SK-N-SH (cell line): Measurements from ENCODE around the gene MN1. TPM values are rescaled to one million over a fixed set of nuclear protein-coding genes. Genes with fewer than 3 reads are reported as not detected.

Experiments
- CTCF ChIA-PET: fragments of 300-600, 350-600 bp; formaldehyde crosslinking; extraction: SDS; loops from one replicate; lab custom pipeline; 2021; lab: Yijun Ruan, JAX
- POLR2A ChIA-PET: fragments of 350-600 bp; sonication (Branson Sonifier 250); formaldehyde crosslinking; extraction: SDS; loops from one replicate; lab custom pipeline; 2020; ENCODE audit warnings: antibody characterized with exemption, inconsistent platforms; lab: Yijun Ruan, JAX
- DNase-seq: peaks from one replicate; pipeline ENCODE4 v3.0.0; 2012
- H2AFZ ChIP-seq: fragments of 200-600 bp; sonication (generic); 2 replicates; pipeline ENCODE4 v1.8.1; 2016; ENCODE audit warnings: antibody characterized with exemption, mild to moderate bottlenecking, low read depth
- H3F3A ChIP-seq: fragments of 200-600 bp; sonication (generic); replicated peaks from 2 replicates; pipeline ENCODE3; 2016; ENCODE audit warnings: antibody characterized with exemption, mild to moderate bottlenecking; ENCODE audit not compliant: insufficient read depth
- H3K27ac ChIP-seq, 2 experiments: fragments of 200-500 bp in 1 of 2; fragments of 200-600 bp in 1 of 2; sonication (Bioruptor generic) in 1 of 2; sonication (generic), shearing (Covaris generic) in 1 of 2; 2 replicates each; pipeline versions ENCODE4 v1.5.1 to v1.6.1; 2014 to 2016; ENCODE audit warnings: low read depth in 2 of 2, inconsistent platforms in 1 of 2, low read length in 1 of 2, mild to moderate bottlenecking in 1 of 2, mixed read lengths in 1 of 2
- H3K27me3 ChIP-seq: fragments of 200-600 bp; sonication (generic), shearing (Covaris generic); 2 replicates; pipeline ENCODE4 v1.6.1; 2016; ENCODE audit warnings: mixed run types; ENCODE audit not compliant: insufficient read depth
- H3K36me3 ChIP-seq, 2 experiments: fragments of 200-500 bp in 1 of 2; fragments of 200-600 bp in 1 of 2; sonication (Bioruptor generic) in 1 of 2; sonication (generic) in 1 of 2; replicated peaks in 1 of 2; 2 replicates each; pipeline versions ENCODE3 to v1.5.1; 2014 to 2016; ENCODE audit warnings: low read length in 1 of 2, mild to moderate bottlenecking in 1 of 2; ENCODE audit not compliant: insufficient read depth in 2 of 2, control insufficient read depth in 1 of 2
- H3K4me1 ChIP-seq, 2 experiments: fragments of 200-500 bp in 1 of 2; fragments of 200-600 bp in 1 of 2; sonication (Bioruptor generic) in 1 of 2; sonication (generic), shearing (Covaris generic) in 1 of 2; 2 replicates each; pipeline versions ENCODE4 v1.5.1 to v1.6.1; 2014 to 2016; ENCODE audit warnings: low read depth in 1 of 2, low read length in 1 of 2, mixed run types in 1 of 2; ENCODE audit not compliant: insufficient read depth in 2 of 2, control insufficient read depth in 1 of 2
- H3K4me2 ChIP-seq: fragments of 200-600 bp; sonication (generic), shearing (Covaris generic); 2 replicates; pipeline ENCODE4 v1.6.1; 2017; ENCODE audit warnings: mixed run types
- H3K4me3 ChIP-seq, 2 experiments: fragments of 200-500 bp in 1 of 2; fragments of 200-600 bp in 1 of 2; sonication (Bioruptor generic) in 1 of 2; sonication (generic), shearing (Covaris generic) in 1 of 2; 2 replicates each; pipeline versions ENCODE4 v1.5.1 to v1.8.1; 2014 to 2016; ENCODE audit warnings: low read depth in 2 of 2, inconsistent platforms in 1 of 2, low read length in 1 of 2, mild to moderate bottlenecking in 1 of 2, mixed read lengths in 1 of 2, moderate library complexity in 1 of 2
- H3K79me2 ChIP-seq: fragments of 200-600 bp; sonication (generic); 2 replicates; pipeline ENCODE4 v1.8.1; 2017; ENCODE audit warnings: mild to moderate bottlenecking; ENCODE audit not compliant: insufficient read depth
- H3K9ac ChIP-seq: fragments of 200-600 bp; sonication (generic); 2 replicates; pipeline ENCODE4 v1.6.1; 2017; ENCODE audit warnings: mixed run types
- H3K9me2 ChIP-seq: fragments of 200-600 bp; sonication (generic); 2 replicates; pipeline ENCODE4 v1.6.1; 2017; ENCODE audit warnings: mixed run types
- H3K9me3 ChIP-seq: fragments of 200-600 bp; sonication (generic); 2 replicates; pipeline ENCODE4 v1.6.1; 2017; ENCODE audit warnings: mixed run types, mild to moderate bottlenecking, moderate library complexity
- H4K20me1 ChIP-seq: fragments of 200-600 bp; sonication (generic); 2 replicates; pipeline ENCODE4 v1.6.1; 2017; ENCODE audit warnings: mild to moderate bottlenecking, mixed run types; ENCODE audit not compliant: insufficient read depth
- EP300 ChIP-seq, 2 experiments: IDR thresholded peaks; 2 replicates each; pipeline versions ENCODE4 v1.4.0 to v1.6.1; 2012; ENCODE audit warnings: borderline replicate concordance in 1 of 2, low read depth in 1 of 2, low read length in 1 of 2
- FOSL2 ChIP-seq: IDR thresholded peaks from 2 replicates; pipeline ENCODE4 v1.4.0; 2012; ENCODE audit warnings: low read depth, mild to moderate bottlenecking, moderate library complexity, borderline replicate concordance
- FOXM1 ChIP-seq: IDR thresholded peaks from 2 replicates; pipeline ENCODE4 v1.4.0; 2012; ENCODE audit warnings: low read depth, mild to moderate bottlenecking
- GATA2 ChIP-seq: sonication (generic); formaldehyde crosslinking; IDR thresholded peaks from 2 replicates; pipeline ENCODE4 v1.5.0; 2020; ENCODE audit warnings: mild to moderate bottlenecking, missing genetic modification reagents
- MEF2A ChIP-seq: IDR thresholded peaks from 2 replicates; pipeline ENCODE4 v1.4.0; 2012; ENCODE audit warnings: low read depth, borderline replicate concordance
- MXI1 ChIP-seq: IDR thresholded peaks from 2 replicates; pipeline ENCODE4 v1.6.1; 2012; ENCODE audit warnings: mild to moderate bottlenecking, low read depth, low read length, improper control_type of control experiment
- TAF1 ChIP-seq: IDR thresholded peaks from 2 replicates; pipeline ENCODE4 v1.6.1; 2012; ENCODE audit warnings: low read depth, mild to moderate bottlenecking, low read length, moderate library complexity, borderline replicate concordance
- TEAD4 ChIP-seq: IDR thresholded peaks from 2 replicates; pipeline ENCODE4 v1.4.0; 2012; ENCODE audit warnings: mild to moderate bottlenecking, borderline replicate concordance; ENCODE audit not compliant: insufficient read depth
- YY1 ChIP-seq: IDR thresholded peaks from 2 replicates; pipeline ENCODE4 v1.4.0; 2012; ENCODE audit warnings: low read depth, mild to moderate bottlenecking
- WGBS: methylation state at CpG from one replicate; pipeline ENCODE4 v1.1.6; 2017; ENCODE audit warnings: low lambda C conversion rate; 5-methylcytosine and 5-hydroxymethylcytosine counted together
- polyA plus RNA-seq, 3 experiments: library from polyadenylated mRNA; depleted of rRNA; stranded (reverse); fragments of >200 nt; gene quantifications; 2 replicates each; pipeline ENCODE4 v1.2.3, GENCODE V29; 2012
- TF ChIP-seq, protein P1 (sequence below): fragments of 150-350 bp; IDR thresholded peaks from 2 replicates; pipeline ENCODE4 v1.6.1; 2016; ENCODE audit warnings: mild to moderate bottlenecking, low read depth, low read length
- TF ChIP-seq, protein P2 (sequence below): IDR thresholded peaks from 2 replicates; pipeline ENCODE4; 2012
- TF ChIP-seq, protein P3 (sequence below): fragments of 200-600 bp; sonication (generic); IDR thresholded peaks from 2 replicates; pipeline ENCODE4 v1.6.1; 2017; ENCODE audit warnings: antibody characterized with exemption, mild to moderate bottlenecking, moderate library complexity
- TF ChIP-seq, protein P4 (sequence below): IDR thresholded peaks from 2 replicates; pipeline ENCODE4 v1.4.0; 2012; ENCODE audit warnings: low read depth, borderline replicate concordance

Gene MN1
- polyA plus RNA-seq, 1 of the 3 experiments (the other 2 are of a cell fraction): 0.20 TPM

DNA sequence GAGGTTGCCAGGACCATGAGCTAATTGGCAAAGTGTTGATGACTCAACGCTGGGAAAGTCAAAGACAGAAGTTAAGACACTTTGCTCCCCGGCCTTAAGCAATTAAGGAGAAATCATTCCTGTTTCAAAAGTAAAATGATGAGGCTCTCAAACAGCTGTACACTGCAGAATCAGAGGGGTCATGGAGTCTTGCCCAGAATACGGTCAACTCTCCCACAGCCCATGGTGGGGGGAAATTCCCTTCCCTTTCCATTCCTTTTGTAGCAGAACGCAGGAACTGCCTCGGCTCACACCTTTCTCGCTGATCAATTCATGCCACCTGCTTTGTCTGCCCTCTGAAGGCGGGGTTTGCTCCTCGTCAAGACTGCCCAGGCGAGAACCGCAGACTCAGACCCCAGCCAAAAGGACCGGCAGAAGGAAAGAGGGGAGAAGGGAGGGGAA lies 52.8 kb downstream of the MN1 start:
- no peak overlapping the region; a peak in 1 of 4 replicates for H3K4me3 ChIP-seq

DNA sequence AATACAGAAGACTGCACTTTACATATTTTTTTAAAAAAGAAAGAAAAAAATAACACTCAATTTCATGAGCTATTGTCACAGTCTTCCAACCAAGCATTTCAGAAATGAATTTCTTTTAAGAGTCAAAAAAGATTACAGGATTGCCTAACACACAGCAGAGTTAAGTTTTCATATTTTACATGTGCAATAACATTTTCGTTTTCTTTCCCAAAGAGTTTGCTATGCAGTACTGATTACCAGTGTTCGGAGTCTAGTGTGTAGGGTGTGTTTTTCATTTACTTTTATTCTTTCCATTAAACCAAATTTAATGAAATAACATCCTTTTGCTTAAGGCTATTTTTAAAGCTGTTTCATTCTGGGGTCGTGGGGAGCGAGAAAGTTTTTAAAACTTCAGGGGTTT lies 53.2 kb downstream of the MN1 start:
- H3K27ac ChIP-seq: no peak overlapping the region

More for the DNA sequence above, 52.8 kb downstream of the MN1 start:
- Histone ChIP-seq H3K9me3 (no peaks in the 10 kb centered on the region), H3K9me2 (no peaks in the 10 kb centered on the region), H3F3A (no peaks in the 10 kb centered on the region), H3K36me3 (no peaks in the 10 kb centered on the region), H3K4me2 (peak overlapping the region; percentile 54; the same call in 1 of the 2 replicates), H3K9ac (no peak overlapping the region), H3K27ac (no peak overlapping the region), H4K20me1 (no peaks in the 10 kb centered on the region), H3K27me3 (no peaks in the 10 kb centered on the region; the same call in 1 of the 2 replicates), H2AFZ (no peak overlapping the region; the same call in 1 of the 2 replicates), H3K79me2 (no peaks in the 10 kb centered on the region), H3K4me1 (peaks cover 7 to 10% of the 10 kb centered on the region in 2 experiments; a peak in 3 of 4 replicates)
- ChIA-PET CTCF (interaction anchor here (0.9 to 1.6 kb wide), 6 partner anchors 17 to 182 kb away, joined by 3 to 6 read pairs (median 3); no protein-coding TSS in a partner anchor), POLR2A (no interaction called here)
- DNase-seq: no peak
- no peak for TF ChIP-seq YY1
- TF ChIP-seq FOSL2: no peak
- TF ChIP-seq GATA2 (CRISPR knock-in tag): no peak
- TF ChIP-seq, protein P1, sequence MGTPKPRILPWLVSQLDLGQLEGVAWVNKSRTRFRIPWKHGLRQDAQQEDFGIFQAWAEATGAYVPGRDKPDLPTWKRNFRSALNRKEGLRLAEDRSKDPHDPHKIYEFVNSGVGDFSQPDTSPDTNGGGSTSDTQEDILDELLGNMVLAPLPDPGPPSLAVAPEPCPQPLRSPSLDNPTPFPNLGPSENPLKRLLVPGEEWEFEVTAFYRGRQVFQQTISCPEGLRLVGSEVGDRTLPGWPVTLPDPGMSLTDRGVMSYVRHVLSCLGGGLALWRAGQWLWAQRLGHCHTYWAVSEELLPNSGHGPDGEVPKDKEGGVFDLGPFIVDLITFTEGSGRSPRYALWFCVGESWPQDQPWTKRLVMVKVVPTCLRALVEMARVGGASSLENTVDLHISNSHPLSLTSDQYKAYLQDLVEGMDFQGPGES: no peak
- TF ChIP-seq, protein P2, sequence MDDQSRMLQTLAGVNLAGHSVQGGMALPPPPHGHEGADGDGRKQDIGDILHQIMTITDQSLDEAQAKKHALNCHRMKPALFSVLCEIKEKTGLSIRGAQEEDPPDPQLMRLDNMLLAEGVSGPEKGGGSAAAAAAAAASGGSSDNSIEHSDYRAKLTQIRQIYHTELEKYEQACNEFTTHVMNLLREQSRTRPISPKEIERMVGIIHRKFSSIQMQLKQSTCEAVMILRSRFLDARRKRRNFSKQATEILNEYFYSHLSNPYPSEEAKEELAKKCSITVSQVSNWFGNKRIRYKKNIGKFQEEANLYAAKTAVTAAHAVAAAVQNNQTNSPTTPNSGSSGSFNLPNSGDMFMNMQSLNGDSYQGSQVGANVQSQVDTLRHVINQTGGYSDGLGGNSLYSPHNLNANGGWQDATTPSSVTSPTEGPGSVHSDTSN: no peak
- TF ChIP-seq TEAD4: no peak
- no peak for TF ChIP-seq MXI1
- 42% methylated on average over 11 of the region's 11 CpGs for WGBS

More for the DNA sequence above, 53.2 kb downstream of the MN1 start:
- no peaks in the 10 kb centered on the region; the same call in 1 of the 2 replicates for H3K27me3 ChIP-seq
- H3K4me2 ChIP-seq: peak overlapping the region; percentile 54; the same call in 1 of the 2 replicates
- no peaks in the 10 kb centered on the region for H4K20me1 ChIP-seq
- no peaks in the 10 kb centered on the region for H3K9me3 ChIP-seq
- no peak for DNase-seq
- H2AFZ ChIP-seq: no peak overlapping the region; the same call in 1 of the 2 replicates
- no peaks in the 10 kb centered on the region for H3K79me2 ChIP-seq
- no peaks in the 10 kb centered on the region for H3F3A ChIP-seq
- TF ChIP-seq, protein P3, sequence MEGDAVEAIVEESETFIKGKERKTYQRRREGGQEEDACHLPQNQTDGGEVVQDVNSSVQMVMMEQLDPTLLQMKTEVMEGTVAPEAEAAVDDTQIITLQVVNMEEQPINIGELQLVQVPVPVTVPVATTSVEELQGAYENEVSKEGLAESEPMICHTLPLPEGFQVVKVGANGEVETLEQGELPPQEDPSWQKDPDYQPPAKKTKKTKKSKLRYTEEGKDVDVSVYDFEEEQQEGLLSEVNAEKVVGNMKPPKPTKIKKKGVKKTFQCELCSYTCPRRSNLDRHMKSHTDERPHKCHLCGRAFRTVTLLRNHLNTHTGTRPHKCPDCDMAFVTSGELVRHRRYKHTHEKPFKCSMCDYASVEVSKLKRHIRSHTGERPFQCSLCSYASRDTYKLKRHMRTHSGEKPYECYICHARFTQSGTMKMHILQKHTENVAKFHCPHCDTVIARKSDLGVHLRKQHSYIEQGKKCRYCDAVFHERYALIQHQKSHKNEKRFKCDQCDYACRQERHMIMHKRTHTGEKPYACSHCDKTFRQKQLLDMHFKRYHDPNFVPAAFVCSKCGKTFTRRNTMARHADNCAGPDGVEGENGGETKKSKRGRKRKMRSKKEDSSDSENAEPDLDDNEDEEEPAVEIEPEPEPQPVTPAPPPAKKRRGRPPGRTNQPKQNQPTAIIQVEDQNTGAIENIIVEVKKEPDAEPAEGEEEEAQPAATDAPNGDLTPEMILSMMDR: no peak
- TF ChIP-seq EP300 (IDR thresholded peaks at IDR 0.05; ENCODE audit: borderline replicate concordance in 1 of 2, low read depth in 1 of 2, low read length in 1 of 2) (no peak), GATA2 (CRISPR knock-in tag) (no peak), TEAD4 (no peak), TAF1 (no peak), MEF2A (no peak), FOXM1 (no peak)
- TF ChIP-seq, protein P4, sequence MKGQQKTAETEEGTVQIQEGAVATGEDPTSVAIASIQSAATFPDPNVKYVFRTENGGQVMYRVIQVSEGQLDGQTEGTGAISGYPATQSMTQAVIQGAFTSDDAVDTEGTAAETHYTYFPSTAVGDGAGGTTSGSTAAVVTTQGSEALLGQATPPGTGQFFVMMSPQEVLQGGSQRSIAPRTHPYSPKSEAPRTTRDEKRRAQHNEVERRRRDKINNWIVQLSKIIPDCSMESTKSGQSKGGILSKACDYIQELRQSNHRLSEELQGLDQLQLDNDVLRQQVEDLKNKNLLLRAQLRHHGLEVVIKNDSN: no peak
- H3K9me2 ChIP-seq: no peaks in the 10 kb centered on the region
- peaks cover 7 to 10% of the 10 kb centered on the region in 2 experiments; a peak in 3 of 4 replicates for H3K4me1 ChIP-seq
- POLR2A ChIA-PET: no interaction called here
- CTCF ChIA-PET: interaction anchor here (0.9 to 1.6 kb wide), 6 partner anchors 17 to 182 kb away, joined by 3 to 6 read pairs (median 3); no protein-coding TSS in a partner anchor
- 13% methylated on average over 4 of the region's 4 CpGs for WGBS
- no peak overlapping the region; a peak in 1 of 4 replicates for H3K4me3 ChIP-seq
- no peaks in the 10 kb centered on the region for H3K36me3 ChIP-seq
- H3K9ac ChIP-seq: no peak overlapping the region
